Lower leg skin (tissue), 4 donors: ENCODE results near the gene ABCC4. TPM values are rescaled to one million over a fixed set of nuclear protein-coding genes. Genes with fewer than 3 reads are reported as not detected.
A peak's percentile ranks its signal among the peaks of the same experiment; 100 is the strongest.

Experiments used
- DNase-seq, 2 donors: peaks; one replicate each; pipeline ENCODE4 v3.0.0-alpha.2; 2019; ENCODE audit warnings: low spot score in 2 of 2
- H3K4me3 ChIP-seq: fragments of 200-600 bp; sonication (generic); 2 replicates; pipeline ENCODE4 v1.5.1; 2017; ENCODE audit warnings: mild to moderate bottlenecking, low read depth; ENCODE audit not compliant: poor library complexity, severe bottlenecking
- POLR2A ChIP-seq, 2 donors: fragments of 450-650 bp; IDR thresholded peaks; one replicate each; pipeline ENCODE4 v1.6.1; 2016 to 2017; ENCODE audit warnings: antibody characterized with exemption in 2 of 2, mild to moderate bottlenecking in 1 of 2, moderate library complexity in 1 of 2
- WGBS, 2 donors: methylation state at CpG; one replicate each; pipeline ENCODE4 v1.1.5; 2018; 5-methylcytosine and 5-hydroxymethylcytosine counted together
- intact Hi-C: fragments of 100-400 bp; cut with DNase I; formaldehyde crosslinking; loops from one replicate; pipeline ENCODE4 v1.15.0; 2023; ENCODE audit warnings: low total_unique reads
- total RNA-seq, 4 donors: library from RNA; depleted of rRNA; stranded (reverse); fragments of >200 nt; gene quantifications; one replicate each; pipeline ENCODE4 v1.1.0, GENCODE V29; 2016
- TF ChIP-seq, protein P1 (sequence below), 3 donors: fragments of 450-650 bp; IDR thresholded peaks; one replicate each; pipeline ENCODE4 v1.5.1; 2016; ENCODE audit warnings: antibody characterized with exemption in 3 of 3, mild to moderate bottlenecking in 3 of 3, moderate library complexity in 2 of 3

ABCC4 gene
- total RNA-seq, 4 donors from 2014 or later = 5.1 to 30.9 (median 11.1) TPM

GRCh38 chr13:95220611-95221010, 80.6 kb downstream of the ABCC4 start:
- no peak overlapping the region for H3K4me3 ChIP-seq
- no peak for TF ChIP-seq POLR2A (IDR thresholded peaks at IDR 0.05)
- TF ChIP-seq, protein P1, sequence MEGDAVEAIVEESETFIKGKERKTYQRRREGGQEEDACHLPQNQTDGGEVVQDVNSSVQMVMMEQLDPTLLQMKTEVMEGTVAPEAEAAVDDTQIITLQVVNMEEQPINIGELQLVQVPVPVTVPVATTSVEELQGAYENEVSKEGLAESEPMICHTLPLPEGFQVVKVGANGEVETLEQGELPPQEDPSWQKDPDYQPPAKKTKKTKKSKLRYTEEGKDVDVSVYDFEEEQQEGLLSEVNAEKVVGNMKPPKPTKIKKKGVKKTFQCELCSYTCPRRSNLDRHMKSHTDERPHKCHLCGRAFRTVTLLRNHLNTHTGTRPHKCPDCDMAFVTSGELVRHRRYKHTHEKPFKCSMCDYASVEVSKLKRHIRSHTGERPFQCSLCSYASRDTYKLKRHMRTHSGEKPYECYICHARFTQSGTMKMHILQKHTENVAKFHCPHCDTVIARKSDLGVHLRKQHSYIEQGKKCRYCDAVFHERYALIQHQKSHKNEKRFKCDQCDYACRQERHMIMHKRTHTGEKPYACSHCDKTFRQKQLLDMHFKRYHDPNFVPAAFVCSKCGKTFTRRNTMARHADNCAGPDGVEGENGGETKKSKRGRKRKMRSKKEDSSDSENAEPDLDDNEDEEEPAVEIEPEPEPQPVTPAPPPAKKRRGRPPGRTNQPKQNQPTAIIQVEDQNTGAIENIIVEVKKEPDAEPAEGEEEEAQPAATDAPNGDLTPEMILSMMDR (IDR thresholded peaks at IDR 0.05) = no peak
- peak in 1 of 2 donors; percentile 2 for DNase-seq
- intact Hi-C loops = no loop called here
- 79 to 92% methylated on average over 1 of the region's 1 CpG for WGBS, 2 donors

- H3K4me3 ChIP-seq = no peak overlapping the region
- TF ChIP-seq POLR2A (IDR thresholded peaks at IDR 0.05) = no peak
- TF ChIP-seq, protein P1 (IDR thresholded peaks at IDR 0.05) = no peak
- WGBS, 2 donors = 72 to 77% methylated on average over 6 of the region's 6 CpGs
- intact Hi-C loops = no loop called here
- no peak for DNase-seq
Measured at GRCh38 chr13:95217920-95218830, 83.1 kb downstream of the ABCC4 start.

- intact Hi-C loops = no loop called here
- H3K4me3 ChIP-seq = no peak overlapping the region
- WGBS, 2 donors = 86 to 87% methylated on average over 3 of the region's 3 CpGs
- no peak for TF ChIP-seq POLR2A (IDR thresholded peaks at IDR 0.05)
- TF ChIP-seq, protein P1 (IDR thresholded peaks at IDR 0.05) = no peak
- no peak for DNase-seq
Measured at GRCh38 chr13:95216182-95216581, 85.1 kb downstream of the ABCC4 start.

- intact Hi-C loops = no loop called here
- TF ChIP-seq, protein P1 (IDR thresholded peaks at IDR 0.05) = no peak
- TF ChIP-seq POLR2A (IDR thresholded peaks at IDR 0.05) = no peak
- WGBS, 2 donors = 60 to 64% methylated on average over 11 of the region's 11 CpGs
- peak in 1 of 2 donors; percentile 49 for DNase-seq
- H3K4me3 ChIP-seq = no peak overlapping the region
Measured at GRCh38 chr13:95212983-95213850, 88.0 kb downstream of the ABCC4 start.

GRCh38 chr13:95209109-95209508, 92.1 kb downstream of the ABCC4 start:
- TF ChIP-seq, protein P1 (IDR thresholded peaks at IDR 0.05) = no peak
- TF ChIP-seq POLR2A (IDR thresholded peaks at IDR 0.05) = no peak
- DNase-seq = peak in 1 of 2 donors; percentile 40
- H3K4me3 ChIP-seq = no peak overlapping the region
- intact Hi-C loops = no loop called here
- 100% methylated on average over 1 of the region's 1 CpG for WGBS, 2 donors
